ENCODE results near the gene ABCA3.

DNA sequence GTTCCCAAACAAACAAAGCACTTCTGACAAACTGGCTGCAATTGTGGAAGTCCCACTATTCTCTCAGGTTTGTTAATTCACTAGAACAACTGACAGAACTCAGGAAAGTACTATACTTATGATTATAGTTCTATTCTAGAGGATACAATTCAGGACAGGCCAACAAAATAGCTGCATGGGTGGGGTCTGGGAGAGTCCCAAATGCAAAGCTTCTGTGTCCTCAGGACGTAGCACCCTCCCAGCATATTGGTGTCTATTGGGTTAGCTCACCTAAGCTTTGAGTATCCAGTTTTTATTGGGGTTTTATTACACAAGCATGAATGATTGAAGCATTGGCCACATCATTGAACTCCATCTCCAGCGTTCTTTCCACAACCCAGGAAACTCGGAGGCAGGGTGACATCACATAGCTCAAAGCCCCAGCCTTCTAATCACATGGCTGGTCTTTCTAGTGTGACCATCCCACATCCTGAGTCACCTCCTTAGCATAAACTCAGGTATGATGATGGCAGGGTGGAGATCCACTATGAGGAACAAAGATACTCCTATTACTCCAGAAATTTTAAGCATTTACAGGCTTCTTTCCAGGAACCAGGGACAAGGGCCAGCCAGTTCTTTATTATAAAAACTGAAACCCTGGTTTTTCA lies 44.8 kb upstream of the ABCA3 start:
- TF ChIP-seq, protein P1, sequence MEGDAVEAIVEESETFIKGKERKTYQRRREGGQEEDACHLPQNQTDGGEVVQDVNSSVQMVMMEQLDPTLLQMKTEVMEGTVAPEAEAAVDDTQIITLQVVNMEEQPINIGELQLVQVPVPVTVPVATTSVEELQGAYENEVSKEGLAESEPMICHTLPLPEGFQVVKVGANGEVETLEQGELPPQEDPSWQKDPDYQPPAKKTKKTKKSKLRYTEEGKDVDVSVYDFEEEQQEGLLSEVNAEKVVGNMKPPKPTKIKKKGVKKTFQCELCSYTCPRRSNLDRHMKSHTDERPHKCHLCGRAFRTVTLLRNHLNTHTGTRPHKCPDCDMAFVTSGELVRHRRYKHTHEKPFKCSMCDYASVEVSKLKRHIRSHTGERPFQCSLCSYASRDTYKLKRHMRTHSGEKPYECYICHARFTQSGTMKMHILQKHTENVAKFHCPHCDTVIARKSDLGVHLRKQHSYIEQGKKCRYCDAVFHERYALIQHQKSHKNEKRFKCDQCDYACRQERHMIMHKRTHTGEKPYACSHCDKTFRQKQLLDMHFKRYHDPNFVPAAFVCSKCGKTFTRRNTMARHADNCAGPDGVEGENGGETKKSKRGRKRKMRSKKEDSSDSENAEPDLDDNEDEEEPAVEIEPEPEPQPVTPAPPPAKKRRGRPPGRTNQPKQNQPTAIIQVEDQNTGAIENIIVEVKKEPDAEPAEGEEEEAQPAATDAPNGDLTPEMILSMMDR (IDR thresholded peaks at IDR 0.05) = no peak
- TF ChIP-seq EP300 (IDR thresholded peaks at IDR 0.05) = no peak

Data from tibial nerve (tissue), 4 donors.